PC-3 (cell line): ENCODE data around the gene ERGIC1.

Source experiments
- EZH2 ChIP-seq: fragments of 300-600 bp; sonication (generic); IDR thresholded peaks from one replicate; pipeline ENCODE4 v1.6.1; 2017; ENCODE audit warnings: antibody characterized with exemption, mild to moderate bottlenecking, low read length; ENCODE audit not compliant: unreplicated experiment
- EZH2phosphoT487 ChIP-seq: fragments of 300-600 bp; sonication (generic); IDR thresholded peaks from 2 replicates; pipeline ENCODE4 v1.6.1; 2018; ENCODE audit warnings: mild to moderate bottlenecking, antibody characterized with exemption, low read length, borderline replicate concordance

DNA sequence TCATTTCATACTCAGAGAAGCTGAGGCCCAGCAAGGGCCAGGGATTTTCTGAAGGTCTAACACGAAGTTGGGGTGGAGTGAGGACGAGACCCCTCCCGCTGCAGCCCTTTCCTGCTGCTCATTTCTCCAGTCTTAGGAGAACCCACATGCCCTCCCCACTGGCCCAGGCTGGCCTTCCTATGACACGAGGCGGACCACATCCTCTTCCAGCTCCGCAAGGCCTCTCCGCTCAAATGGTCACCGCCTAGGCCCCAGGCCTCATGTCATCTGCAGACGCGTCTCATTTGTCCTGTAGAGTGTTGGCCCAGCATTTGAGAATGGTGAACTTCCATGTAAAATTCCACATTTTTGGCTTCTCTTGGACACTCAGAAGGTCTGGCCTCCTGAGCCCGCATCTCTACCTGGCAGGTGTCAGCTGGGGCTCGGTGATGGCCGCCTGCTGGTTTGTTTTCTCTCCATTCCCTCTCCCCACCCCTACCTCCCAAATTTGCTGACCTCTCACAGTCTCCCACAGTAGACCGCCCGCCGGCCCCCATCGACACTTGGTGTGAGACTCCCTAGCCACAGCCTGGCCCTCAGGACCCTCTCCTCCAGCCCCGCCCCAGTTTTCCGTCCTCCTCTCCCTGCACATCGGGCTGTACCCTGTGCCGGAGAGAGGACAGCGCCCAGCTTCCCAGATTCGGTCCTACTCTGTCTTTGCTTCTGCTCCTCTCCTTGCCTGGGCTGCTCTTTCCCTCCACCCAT, 51.7 kb downstream of the ERGIC1 start:
- TF ChIP-seq EZH2phosphoT487 (no peak), EZH2 (no peak)
